Activated naive CD4-positive, alpha-beta T cell treated with anti-CD3 and anti-CD28 coated beads for 36 hours (primary cell): ENCODE results near the gene AP2S1. TPM values are rescaled to one million over a fixed set of nuclear protein-coding genes. Genes with fewer than 3 reads are reported as not detected.
"Not testable (repeated sequence)": the region's sequence is repeated elsewhere in the genome, so short reads cannot be mapped to it uniquely, and the experiment has no call there.

Experiments
- CTCF ChIA-PET: fragments of 350-600 bp; sonication (Branson Sonifier 250); formaldehyde crosslinking; loops from one replicate; lab custom pipeline; 2021; ENCODE audit warnings: antibody characterized with exemption; lab: Charles Lee
- DNase-seq: peaks from one replicate; pipeline ENCODE4 v3.0.0-alpha.2; 2020
- H3K27ac Mint-ChIP-seq: one replicate; pipeline ENCODE4 v1.8.0; 2021; ENCODE audit warnings: mild to moderate bottlenecking, mixed read lengths
- H3K27me3 Mint-ChIP-seq: one replicate; pipeline ENCODE4 v1.8.0; 2021; ENCODE audit warnings: low read depth, mixed read lengths
- H3K36me3 Mint-ChIP-seq: one replicate; pipeline ENCODE4 v1.8.0; 2021; ENCODE audit warnings: low read depth, mixed read lengths
- H3K4me1 Mint-ChIP-seq: one replicate; pipeline ENCODE4 v1.8.0; 2021; ENCODE audit warnings: low read depth, mixed read lengths
- H3K4me3 Mint-ChIP-seq: one replicate; pipeline ENCODE4 v1.8.0; 2021; ENCODE audit warnings: mild to moderate bottlenecking, moderate library complexity, mixed read lengths
- H3K9me3 Mint-ChIP-seq: one replicate; pipeline ENCODE4 v1.8.0; 2021; ENCODE audit warnings: mixed read lengths
- intact Hi-C: fragments of 100-400 bp; cut with micrococcal nuclease; formaldehyde crosslinking; loops from one replicate; pipeline ENCODE4 v1.15.1; 2023
- total RNA-seq, 2 experiments: library from RNA; stranded (reverse); gene quantifications; one replicate each; pipeline ENCODE4 v1.2.3, GENCODE V29; 2021

Gene AP2S1
- total RNA-seq, 2 experiments from 2014 or later = 112 to 118 TPM

DNA sequence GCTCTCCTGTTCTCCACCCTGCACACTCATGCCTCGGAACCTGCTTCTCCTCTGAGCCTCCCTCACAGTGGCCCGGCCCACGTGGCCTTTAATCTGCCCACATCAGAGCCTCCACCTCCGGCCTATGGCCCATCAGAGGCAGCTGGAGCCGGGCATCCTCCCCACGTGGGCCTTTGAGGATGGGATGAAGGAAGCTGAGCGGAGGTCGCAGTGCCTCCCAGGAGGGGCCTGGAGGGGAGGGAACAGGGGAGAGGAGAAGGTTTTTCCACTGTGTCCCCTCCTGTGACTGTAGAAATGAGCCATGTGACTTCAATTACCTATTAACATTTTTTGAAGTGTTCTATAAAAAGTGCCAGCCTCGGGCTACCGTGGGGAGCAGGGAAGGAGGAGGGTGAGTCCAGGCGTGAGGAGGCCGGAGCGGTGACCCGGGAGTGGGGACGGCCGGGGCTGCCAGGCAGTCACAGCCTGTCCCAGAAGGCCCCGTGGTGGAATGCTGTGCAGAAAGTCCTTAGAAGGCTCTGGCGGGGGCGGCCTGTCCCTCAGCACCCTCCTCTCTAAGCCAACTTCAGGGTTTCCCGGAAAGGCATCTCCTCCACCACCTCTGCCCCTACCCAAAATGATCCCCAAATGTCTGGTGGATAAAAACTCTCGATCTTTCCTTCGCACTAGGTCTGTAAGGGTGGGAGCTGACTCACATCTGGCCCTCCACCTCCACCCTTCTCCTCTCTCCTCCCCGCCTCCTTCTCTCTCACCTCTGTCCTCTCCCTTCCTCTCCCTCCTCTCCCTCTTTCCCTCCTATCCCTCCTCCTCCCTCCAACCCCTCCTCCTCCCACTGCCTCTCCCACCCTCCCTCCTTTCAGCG is 37.4 kb downstream of the AP2S1 start:
- no peaks in the 10 kb centered on the region for H3K9me3 Mint-ChIP-seq
- no peak for DNase-seq
- CTCF ChIA-PET = no interaction called here
- H3K4me3 Mint-ChIP-seq = no peak overlapping the region
- intact Hi-C loops = loop anchor here (5.0 kb wide), 1 partner anchor 886 kb away; no protein-coding TSS in a partner anchor
- no peaks in the 10 kb centered on the region for H3K27me3 Mint-ChIP-seq
- H3K27ac Mint-ChIP-seq = no peak overlapping the region
- no peaks in the 10 kb centered on the region for H3K36me3 Mint-ChIP-seq
- no peaks in the 10 kb centered on the region for H3K4me1 Mint-ChIP-seq

DNA sequence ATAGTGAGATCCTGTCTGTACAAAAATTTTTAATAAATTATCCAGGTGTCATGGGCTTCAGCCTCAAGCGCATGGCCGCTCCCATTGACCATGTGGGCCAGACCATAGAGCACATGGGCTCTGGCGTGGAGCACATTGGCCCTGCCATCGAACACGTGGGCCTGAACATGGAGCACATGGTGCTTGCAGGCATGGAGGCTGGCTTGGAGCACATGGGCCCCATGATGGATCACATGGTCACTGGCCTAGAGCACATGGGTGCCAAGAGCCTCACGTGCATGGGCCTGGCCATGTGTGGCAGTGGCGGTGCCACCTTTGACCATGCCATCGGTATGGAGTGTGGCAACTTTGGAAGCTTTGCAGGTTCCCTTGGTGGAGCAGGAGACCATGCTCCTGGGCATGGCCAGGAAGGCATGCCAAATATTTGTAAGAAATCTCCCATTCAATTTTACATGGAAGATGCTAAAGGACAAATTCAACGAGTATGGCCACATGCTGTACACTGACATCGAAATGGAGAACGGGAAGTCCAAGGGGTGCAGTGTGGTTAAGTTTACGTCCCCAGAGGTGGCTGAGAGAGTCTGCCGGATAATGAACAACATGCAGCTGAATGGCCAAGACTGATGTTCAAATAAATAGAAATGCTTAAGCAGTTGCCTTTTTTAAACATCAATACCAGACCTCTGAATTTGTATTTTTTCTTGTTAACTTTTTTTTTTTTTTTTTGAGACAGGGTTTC is 40.9 kb downstream of the AP2S1 start:
- DNase-seq = no peak
- no peaks in the 10 kb centered on the region for H3K4me1 Mint-ChIP-seq
- CTCF ChIA-PET = interaction anchor here (0.6 kb wide), 1 partner anchor 40 kb away, joined by 3 read pairs; no protein-coding TSS in a partner anchor

DNA sequence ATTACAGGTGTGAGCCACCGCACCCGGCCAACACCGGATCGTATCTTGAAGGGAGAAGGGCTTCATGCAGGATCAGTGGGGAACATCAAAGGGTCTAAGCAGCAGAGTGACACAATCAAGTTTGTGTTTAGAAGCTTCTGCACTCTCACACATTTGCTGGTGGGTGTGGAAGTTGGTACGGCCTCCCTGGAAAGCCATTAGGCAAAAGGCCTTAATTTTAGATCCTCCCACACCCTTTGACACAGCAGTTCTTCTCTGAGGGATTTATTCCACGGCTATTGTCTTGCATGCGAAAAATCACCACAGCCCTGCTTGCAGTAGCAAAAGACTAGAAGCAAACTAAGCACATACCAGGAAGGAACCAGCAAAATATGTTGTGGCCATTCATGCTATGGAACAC is 44.0 kb downstream of the AP2S1 start:
- Mint-ChIP-seq H3K27me3 (no peaks in the 10 kb centered on the region), H3K27ac (no peak overlapping the region), H3K9me3 (no peaks in the 10 kb centered on the region), H3K36me3 (no peaks in the 10 kb centered on the region), H3K4me3 (no peak overlapping the region), H3K4me1 (no peaks in the 10 kb centered on the region)
- CTCF ChIA-PET = no interaction called here
- intact Hi-C loops = no loop called here
- no peak for DNase-seq

More for the DNA sequence above, 40.9 kb downstream of the AP2S1 start:
- no peak overlapping the region for H3K4me3 Mint-ChIP-seq
- H3K27me3 Mint-ChIP-seq = no peaks in the 10 kb centered on the region
- intact Hi-C loops = loop anchor here (5.0 kb wide), 1 partner anchor 882 kb away; no protein-coding TSS in a partner anchor
- no peaks in the 10 kb centered on the region for H3K9me3 Mint-ChIP-seq
- H3K27ac Mint-ChIP-seq = no peak overlapping the region
- no peaks in the 10 kb centered on the region for H3K36me3 Mint-ChIP-seq

DNA sequence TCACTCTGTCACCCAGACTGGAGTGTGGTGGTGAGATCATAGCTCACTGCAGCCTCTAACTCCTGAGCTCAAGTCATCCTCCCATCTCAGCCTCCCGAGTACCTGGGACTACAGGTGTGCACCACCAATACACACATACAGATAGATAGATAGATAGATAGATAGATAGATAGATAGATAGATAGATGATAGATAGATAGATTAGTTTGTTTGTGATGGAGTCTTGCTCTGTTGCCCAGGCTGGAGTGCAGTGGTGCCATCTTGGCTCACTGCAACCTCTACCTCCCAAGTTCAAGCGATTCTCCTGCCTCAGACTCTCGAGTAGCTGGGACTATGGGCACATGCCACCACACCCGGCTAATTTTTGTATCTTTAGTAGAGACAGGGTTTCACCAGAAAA is 46.2 kb downstream of the AP2S1 start:
- H3K27ac Mint-ChIP-seq, DNase-seq, H3K9me3 Mint-ChIP-seq, H3K27me3 Mint-ChIP-seq, intact Hi-C loops, H3K4me3 Mint-ChIP-seq, H3K36me3 Mint-ChIP-seq, H3K4me1 Mint-ChIP-seq: not testable (repeated sequence)
- CTCF ChIA-PET = interaction anchor here (1.0 to 2.1 kb wide), 2 partner anchors 30 to 37 kb away, joined by 3 to 8 read pairs; no protein-coding TSS in a partner anchor

DNA sequence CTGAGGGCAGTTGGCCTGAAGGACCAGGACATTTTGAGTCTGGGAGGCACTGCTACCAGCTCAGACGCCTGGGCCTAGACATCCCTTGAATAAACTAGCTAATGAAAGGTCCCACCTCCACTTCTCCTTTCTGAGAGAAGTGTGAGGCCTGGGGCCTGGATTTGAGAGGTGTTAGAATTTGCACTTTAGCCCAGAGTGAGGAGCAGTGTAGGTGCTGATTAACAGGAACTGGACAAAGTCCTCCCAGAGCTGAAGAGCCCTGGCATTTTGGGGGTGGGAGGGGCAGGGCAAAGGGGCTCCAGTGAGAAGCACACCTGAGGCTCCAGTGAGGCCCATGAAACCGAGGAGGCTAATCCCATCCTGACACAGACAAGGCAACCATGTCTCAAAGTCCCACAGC is 47.1 kb downstream of the AP2S1 start:
- H3K4me3 Mint-ChIP-seq = no peak overlapping the region
- H3K36me3 Mint-ChIP-seq = no peaks in the 10 kb centered on the region
- CTCF ChIA-PET = interaction anchor here (2.1 kb wide), 1 partner anchor 36 kb away, joined by 8 read pairs; no protein-coding TSS in a partner anchor
- H3K27me3 Mint-ChIP-seq = no peaks in the 10 kb centered on the region
- H3K4me1 Mint-ChIP-seq = no peaks in the 10 kb centered on the region
- intact Hi-C loops = no loop called here
- H3K9me3 Mint-ChIP-seq = no peaks in the 10 kb centered on the region
- no peak overlapping the region for H3K27ac Mint-ChIP-seq
- DNase-seq = no peak

DNA sequence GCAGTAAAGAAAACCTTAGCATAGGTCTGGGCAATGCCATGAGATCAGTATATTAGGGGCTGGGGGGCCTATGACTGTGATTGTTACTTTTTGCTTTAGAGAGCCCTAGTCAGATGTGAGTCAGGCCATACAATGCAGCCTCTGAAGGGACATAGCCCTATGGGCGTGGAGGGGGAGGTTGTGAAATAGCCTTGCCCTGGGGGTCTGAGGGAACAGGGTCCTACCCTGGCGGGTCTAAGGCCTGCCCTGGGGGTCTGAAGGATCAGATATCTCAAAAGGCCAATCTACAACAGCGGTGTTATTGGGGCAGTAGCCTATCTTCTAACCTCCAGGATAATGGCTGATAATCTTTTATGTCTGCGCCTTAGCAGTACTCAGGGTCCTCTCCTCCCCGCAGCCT is 48.5 kb downstream of the AP2S1 start:
- Mint-ChIP-seq H3K36me3 (no peaks in the 10 kb centered on the region), H3K4me3 (no peak overlapping the region), H3K9me3 (no peaks in the 10 kb centered on the region), H3K27ac (no peak overlapping the region), H3K27me3 (no peaks in the 10 kb centered on the region), H3K4me1 (no peaks in the 10 kb centered on the region)
- no peak for DNase-seq
- intact Hi-C loops = no loop called here
- CTCF ChIA-PET = interaction anchor here (0.6 to 0.7 kb wide), 2 partner anchors 8 to 80 kb away, joined by 3 to 4 read pairs; no protein-coding TSS in a partner anchor

DNA sequence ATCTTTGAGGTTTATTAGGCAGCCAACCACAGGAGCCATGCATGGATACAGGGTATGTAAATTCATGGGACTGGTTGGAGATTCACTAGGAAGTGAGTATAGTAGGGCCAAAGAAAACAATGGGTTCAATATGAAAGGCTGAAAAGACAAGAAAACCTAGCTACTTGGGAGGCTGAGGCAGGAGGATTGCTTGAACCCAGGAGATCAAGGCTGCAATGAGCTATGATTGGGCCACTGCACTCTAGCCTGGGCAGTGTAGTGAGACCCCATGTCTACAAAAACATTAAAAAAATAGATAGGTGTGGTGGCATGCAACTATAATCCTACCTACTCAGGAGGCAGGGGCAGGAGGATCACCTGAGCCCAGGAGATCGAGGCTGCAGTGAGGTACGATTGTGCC is 51.9 kb downstream of the AP2S1 start:
- H3K36me3 Mint-ChIP-seq = no peaks in the 10 kb centered on the region
- no peaks in the 10 kb centered on the region for H3K27me3 Mint-ChIP-seq
- DNase-seq = no peak
- no peaks in the 10 kb centered on the region for H3K9me3 Mint-ChIP-seq
- H3K27ac Mint-ChIP-seq = no peak overlapping the region
- H3K4me1 Mint-ChIP-seq = no peaks in the 10 kb centered on the region
- intact Hi-C loops = no loop called here
- H3K4me3 Mint-ChIP-seq = no peak overlapping the region
- CTCF ChIA-PET = interaction anchor here (0.7 kb wide), 1 partner anchor 68 kb away, joined by 3 read pairs; no protein-coding TSS in a partner anchor

DNA sequence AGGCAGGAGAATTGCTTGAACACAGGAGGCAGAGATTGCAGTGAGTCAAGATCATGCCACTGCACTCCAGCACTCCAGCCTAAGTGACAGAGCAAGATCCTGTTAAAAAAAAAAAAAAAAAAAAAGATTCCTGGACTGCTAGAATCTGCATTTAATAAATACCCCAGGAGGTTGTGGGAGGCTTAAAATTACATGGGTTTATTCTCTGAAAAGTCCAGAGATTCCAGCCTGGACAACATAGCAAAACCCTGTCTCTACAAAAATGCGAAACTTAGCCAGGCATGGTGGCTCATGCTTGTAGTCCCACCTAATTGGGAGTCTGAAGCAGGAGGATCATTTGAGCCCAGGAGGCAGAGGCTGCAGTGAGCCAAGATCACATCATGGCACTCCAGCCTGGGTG is 52.8 kb downstream of the AP2S1 start:
- no peak overlapping the region for H3K4me3 Mint-ChIP-seq
- intact Hi-C loops = no loop called here
- CTCF ChIA-PET = interaction anchor here (0.7 to 0.8 kb wide), 2 partner anchors 44 to 67 kb away, joined by 3 read pairs; no protein-coding TSS in a partner anchor
- no peak for DNase-seq
- no peaks in the 10 kb centered on the region for H3K4me1 Mint-ChIP-seq
- H3K27ac Mint-ChIP-seq = no peak overlapping the region
- no peaks in the 10 kb centered on the region for H3K9me3 Mint-ChIP-seq
- no peaks in the 10 kb centered on the region for H3K36me3 Mint-ChIP-seq
- H3K27me3 Mint-ChIP-seq = no peaks in the 10 kb centered on the region

DNA sequence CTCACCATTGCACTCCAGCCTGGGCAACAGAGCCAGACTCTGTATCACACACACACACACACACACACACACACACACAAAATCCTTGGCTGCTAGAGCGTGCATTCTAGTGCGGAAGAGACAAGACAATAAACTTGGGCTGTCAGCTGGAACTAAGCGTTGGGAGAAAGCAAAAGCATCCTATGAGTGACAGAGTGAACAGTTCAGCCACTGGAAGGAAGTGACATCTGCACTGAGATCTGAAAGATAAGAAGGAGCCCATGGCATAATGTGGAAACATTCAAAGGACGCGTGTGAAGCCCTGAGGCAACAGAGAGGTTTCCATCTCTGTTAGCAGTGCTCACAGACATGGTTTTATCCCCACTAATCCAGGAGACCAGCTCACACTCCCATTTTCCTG is 58.7 kb downstream of the AP2S1 start:
- peaks cover 5% of the 10 kb centered on the region for H3K36me3 Mint-ChIP-seq
- peak; percentile 35 for DNase-seq
- intact Hi-C loops = no loop called here
- H3K4me3 Mint-ChIP-seq = no peak overlapping the region
- CTCF ChIA-PET = no interaction called here
- H3K27ac Mint-ChIP-seq = no peak overlapping the region
- no peaks in the 10 kb centered on the region for H3K9me3 Mint-ChIP-seq
- no peaks in the 10 kb centered on the region for H3K27me3 Mint-ChIP-seq
- peaks cover 25% of the 10 kb centered on the region for H3K4me1 Mint-ChIP-seq

DNA sequence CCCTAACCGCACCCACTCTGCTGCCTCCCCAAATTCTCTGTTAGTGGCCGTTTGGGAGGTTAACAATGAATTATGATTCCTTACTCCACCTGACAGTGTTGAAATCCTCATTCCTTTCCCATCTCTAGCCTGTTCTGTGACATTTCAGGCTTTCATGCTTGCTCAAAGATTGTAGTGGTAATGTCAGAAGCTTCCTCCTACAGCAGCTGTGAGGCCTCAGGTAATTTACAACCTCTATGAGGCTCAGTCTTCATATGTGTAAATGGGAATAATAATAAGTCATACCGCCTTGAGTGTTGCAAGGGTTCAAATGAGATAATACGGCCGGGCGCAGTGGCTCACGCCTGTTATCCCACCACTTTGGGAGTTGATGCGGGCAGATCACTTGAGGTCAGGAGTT is 61.3 kb downstream of the AP2S1 start:
- no peak for DNase-seq
- Mint-ChIP-seq H3K36me3 (peaks cover 30% of the 10 kb centered on the region), H3K27ac (no peak overlapping the region), H3K27me3 (no peaks in the 10 kb centered on the region), H3K4me1 (peaks cover 28% of the 10 kb centered on the region), H3K4me3 (no peak overlapping the region), H3K9me3 (no peaks in the 10 kb centered on the region)
- CTCF ChIA-PET = interaction anchor here (1.0 to 1.7 kb wide), 3 partner anchors 22 to 52 kb away, joined by 3 to 5 read pairs (median 3); no protein-coding TSS in a partner anchor
- intact Hi-C loops = loop anchor here (2.0 to 5.0 kb wide), 4 partner anchors 61 to 398 kb away; partner anchors contain the start of genes AP2S1, CALM3 and ZC3H4

DNA sequence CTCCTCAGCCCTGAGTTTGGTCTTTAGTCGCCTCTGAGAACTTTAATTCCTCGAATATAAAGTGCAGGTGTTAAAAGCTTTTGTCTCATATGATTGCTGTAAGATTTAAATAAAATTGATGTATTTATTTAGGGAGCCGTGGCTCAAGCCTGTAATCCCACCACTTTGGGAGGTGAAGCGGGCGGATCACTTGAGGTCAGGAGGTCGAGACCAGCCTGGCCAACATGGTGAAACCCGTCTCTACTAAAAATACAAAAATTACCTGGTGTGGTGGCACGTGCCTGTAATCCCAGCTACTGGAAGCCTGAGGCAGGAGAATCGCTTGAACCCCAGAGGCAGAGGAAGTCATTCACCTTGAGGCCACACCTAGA is 61.7 kb downstream of the AP2S1 start:
- intact Hi-C loops = loop anchor here (2.0 to 5.0 kb wide), 4 partner anchors 62 to 398 kb away; partner anchors contain the start of genes AP2S1, CALM3 and ZC3H4
- DNase-seq = no peak
- H3K9me3 Mint-ChIP-seq = no peaks in the 10 kb centered on the region
- peak overlapping the region; percentile 95 for H3K4me3 Mint-ChIP-seq
- CTCF ChIA-PET = interaction anchor here (0.6 to 1.7 kb wide), 4 partner anchors 22 to 246 kb away, joined by 3 to 5 read pairs (median 3); no protein-coding TSS in a partner anchor
- H3K27ac Mint-ChIP-seq = peak overlapping the region; percentile 69
- peaks cover 32% of the 10 kb centered on the region for H3K4me1 Mint-ChIP-seq
- no peaks in the 10 kb centered on the region for H3K27me3 Mint-ChIP-seq
- peaks cover 34% of the 10 kb centered on the region for H3K36me3 Mint-ChIP-seq
